WTC11 (cell line): Measurements from ENCODE around the gene EHBP1. TPM values are rescaled to one million over a fixed set of nuclear protein-coding genes. Genes with fewer than 3 reads are reported as not detected.
A peak's percentile ranks its signal among the peaks of the same experiment; 100 is the strongest.

Experiments
- AFF4 ChIP-seq: sonication (generic); formaldehyde crosslinking; IDR thresholded peaks from 2 replicates; pipeline ENCODE4 v1.8.1; 2023; ENCODE audit warnings: mild to moderate bottlenecking, missing genetic modification reagents, borderline replicate concordance
- ATF6 ChIP-seq: sonication (generic); formaldehyde crosslinking; IDR thresholded peaks from 2 replicates; pipeline ENCODE4 v1.8.1; 2023; ENCODE audit warnings: mild to moderate bottlenecking, missing genetic modification reagents
- CDX4 ChIP-seq: fragments of 250-450 bp; sonication (Bioruptor Pico); IDR thresholded peaks from 2 replicates; pipeline ENCODE4 v1.9.0; 2021; ENCODE audit warnings: moderate library complexity, mild to moderate bottlenecking, inconsistent platforms, borderline replicate concordance
- CTCF ChIP-seq: fragments of 200-600 bp; IDR thresholded peaks from 2 replicates; pipeline ENCODE4 v1.8.0; 2022; ENCODE audit warnings: antibody characterized with exemption
- E2F1 ChIP-seq: sonication (generic); formaldehyde crosslinking; IDR thresholded peaks from 2 replicates; pipeline ENCODE4 v1.8.0; 2022; ENCODE audit warnings: mild to moderate bottlenecking, missing genetic modification reagents
- E2F4 ChIP-seq: sonication (generic); formaldehyde crosslinking; IDR thresholded peaks from 2 replicates; pipeline ENCODE4 v1.8.1; 2022; ENCODE audit warnings: low read depth, mild to moderate bottlenecking, moderate library complexity, missing genetic modification reagents, borderline replicate concordance
- EMX1 ChIP-seq: fragments of 250-450 bp; sonication (Bioruptor Pico); IDR thresholded peaks from 2 replicates; pipeline ENCODE4 v1.8.0; 2021; ENCODE audit warnings: mild to moderate bottlenecking
- FOXK1 ChIP-seq: sonication (generic); formaldehyde crosslinking; IDR thresholded peaks from 2 replicates; pipeline ENCODE4 v1.8.0; 2022; ENCODE audit warnings: mild to moderate bottlenecking, moderate library complexity, missing genetic modification reagents
- FOXP1 ChIP-seq: sonication (generic); formaldehyde crosslinking; IDR thresholded peaks from 2 replicates; pipeline ENCODE4 v1.8.0; 2022; ENCODE audit warnings: missing genetic modification reagents, mild to moderate bottlenecking, moderate library complexity, borderline replicate concordance
- GRHL2 ChIP-seq: fragments of 250-450 bp; sonication (Bioruptor Pico); IDR thresholded peaks from 2 replicates; pipeline ENCODE4 v1.8.0; 2022; ENCODE audit warnings: mild to moderate bottlenecking, moderate library complexity; ENCODE audit not compliant: insufficient replicate concordance, severe bottlenecking
- KAT7 ChIP-seq: sonication (generic); formaldehyde crosslinking; IDR thresholded peaks from 2 replicates; pipeline ENCODE4 v1.8.1; 2023; ENCODE audit warnings: missing genetic modification reagents, mild to moderate bottlenecking, borderline replicate concordance
- MYBL2 ChIP-seq: sonication (generic); formaldehyde crosslinking; IDR thresholded peaks from 2 replicates; pipeline ENCODE4 v1.8.1; 2023; ENCODE audit warnings: mild to moderate bottlenecking, moderate library complexity, missing genetic modification reagents
- NR1H2 ChIP-seq: sonication (generic); formaldehyde crosslinking; IDR thresholded peaks from 2 replicates; pipeline ENCODE4 v1.9.0; 2021; ENCODE audit warnings: mild to moderate bottlenecking, moderate library complexity, missing genetic modification reagents
- NR2C2 ChIP-seq: sonication (generic); formaldehyde crosslinking; IDR thresholded peaks from 2 replicates; pipeline ENCODE4 v1.8.0; 2022; ENCODE audit warnings: mild to moderate bottlenecking, missing genetic modification reagents
- OVOL2 ChIP-seq: fragments of 250-450 bp; sonication (Bioruptor Pico); IDR thresholded peaks from 2 replicates; pipeline ENCODE4 v1.9.0; 2021; ENCODE audit warnings: mild to moderate bottlenecking, borderline replicate concordance
- RELA ChIP-seq: sonication (generic); formaldehyde crosslinking; IDR thresholded peaks from 2 replicates; pipeline ENCODE4 v1.8.1; 2022; ENCODE audit warnings: missing genetic modification reagents, mild to moderate bottlenecking, borderline replicate concordance
- RORB ChIP-seq: fragments of 250-450 bp; sonication (Bioruptor Pico); IDR thresholded peaks from 2 replicates; pipeline ENCODE4 v1.9.0; 2021; ENCODE audit warnings: mild to moderate bottlenecking
- SMAD4 ChIP-seq: sonication (generic); formaldehyde crosslinking; IDR thresholded peaks from 2 replicates; pipeline ENCODE4 v1.8.0; 2022; ENCODE audit warnings: mild to moderate bottlenecking, missing genetic modification reagents
- SOX15 ChIP-seq: fragments of 250-450 bp; sonication (Bioruptor Pico); IDR thresholded peaks from 2 replicates; pipeline ENCODE4 v1.9.0; 2021; ENCODE audit warnings: mild to moderate bottlenecking
- SP1 ChIP-seq: sonication (generic); formaldehyde crosslinking; conservative IDR thresholded peaks from 2 replicates; pipeline ENCODE4 v1.8.1; 2022; ENCODE audit warnings: missing genetic modification reagents
- TEAD4 ChIP-seq: sonication (generic); formaldehyde crosslinking; IDR thresholded peaks from 2 replicates; pipeline ENCODE4 v1.8.0; 2022; ENCODE audit warnings: mild to moderate bottlenecking, missing genetic modification reagents
- USF2 ChIP-seq: sonication (generic); formaldehyde crosslinking; IDR thresholded peaks from 2 replicates; pipeline ENCODE4 v1.8.1; 2023; ENCODE audit warnings: mild to moderate bottlenecking, missing genetic modification reagents, moderate library complexity
- ZBTB21 ChIP-seq: sonication (generic); formaldehyde crosslinking; IDR thresholded peaks from 2 replicates; pipeline ENCODE4 v1.8.1; 2023; ENCODE audit warnings: mild to moderate bottlenecking, missing genetic modification reagents, borderline replicate concordance
- ZNF219 ChIP-seq: sonication (generic); formaldehyde crosslinking; IDR thresholded peaks from 2 replicates; pipeline ENCODE4 v1.8.0; 2023; ENCODE audit warnings: missing genetic modification reagents, mild to moderate bottlenecking, borderline replicate concordance
- ZNF232 ChIP-seq: sonication (generic); formaldehyde crosslinking; IDR thresholded peaks from 2 replicates; pipeline ENCODE4 v1.8.0; 2022; ENCODE audit warnings: mild to moderate bottlenecking, missing genetic modification reagents
- ZNF263 ChIP-seq: sonication (generic); formaldehyde crosslinking; IDR thresholded peaks from 2 replicates; pipeline ENCODE4 v1.8.1; 2022; ENCODE audit warnings: low read depth, mild to moderate bottlenecking, moderate library complexity, missing genetic modification reagents
- ZNF416 ChIP-seq: fragments of 250-450 bp; sonication (Bioruptor Pico); IDR thresholded peaks from 2 replicates; pipeline ENCODE4 v1.9.0; 2021; ENCODE audit warnings: mild to moderate bottlenecking, inconsistent platforms
- total RNA-seq: library from RNA; stranded (reverse); gene quantifications from 3 replicates; pipeline ENCODE4 v1.2.3, GENCODE V29; 2021

The EHBP1 gene
- total RNA-seq, 1 experiment from 2014 or later = 36.4 TPM

- TF ChIP-seq ZNF219 (peak; percentile 82; the same call in 1 of the 2 replicates), NR1H2 (CRISPR knock-in tag) (no peak), ZBTB21 (CRISPR knock-in tag) (no peak), E2F1 (CRISPR knock-in tag) (no peak), KAT7 (CRISPR knock-in tag) (0 out of 2 replicates have a peak, but pooled peaks have one; percentile 42), EMX1 (no peak), E2F4 (CRISPR knock-in tag) (peak; percentile 78; the same call in 1 of the 2 replicates), OVOL2 (no peak), GRHL2 (CRISPR knock-in tag) (no peak), CDX4 (CRISPR knock-in tag) (no peak), CTCF (no peak), MYBL2 (peak; percentile 76; the same call in 1 of the 2 replicates), RORB (CRISPR knock-in tag) (no peak), TEAD4 (peak; percentile 71), FOXP1 (CRISPR knock-in tag) (peak; percentile 90; the same call in 1 of the 2 replicates), ZNF232 (CRISPR knock-in tag) (peak; percentile 86; the same call in 1 of the 2 replicates), AFF4 (CRISPR knock-in tag) (peak; percentile 50; the same call in 1 of the 2 replicates), ZNF416 (CRISPR knock-in tag) (no peak), ATF6 (CRISPR knock-in tag) (0 out of 2 replicates have a peak, but pooled peaks have one; percentile 61), RELA (CRISPR knock-in tag) (peak; percentile 84), SP1 (CRISPR knock-in tag) (peak; percentile 56), NR2C2 (CRISPR knock-in tag) (0 out of 2 replicates have a peak, but pooled peaks have one; percentile 60), ZNF263 (CRISPR knock-in tag) (peak; percentile 36; the same call in 1 of the 2 replicates), FOXK1 (CRISPR knock-in tag) (peak; percentile 28; the same call in 1 of the 2 replicates), SMAD4 (0 out of 2 replicates have a peak, but pooled peaks have one; percentile 65), SOX15 (CRISPR knock-in tag) (no peak), USF2 (peak; percentile 24; the same call in 1 of the 2 replicates)
Observed at GRCh38 chr2:63058921-63059792, 353.6 kb downstream of the EHBP1 start (continued).
